HUDEP-2 (cell line): Measurements from ENCODE around the gene PPP6R1.

Source experiments
- DNase-seq, 76 experiments: peaks; one replicate each; lab custom pipeline; 2025; ENCODE audit not compliant: unreplicated experiment in 76 of 76; lab: John Stamatoyannopoulos, UW

The PPP6R1 gene

GRCh38 chr19:55246462-55247451, 12.1 kb downstream of the PPP6R1 start:
- no peak for DNase-seq

GRCh38 chr19:55245236-55245904, 13.4 kb downstream of the PPP6R1 start:
- no peak for DNase-seq

GRCh38 chr19:55244004-55244680, 14.7 kb downstream of the PPP6R1 start:
- no peak for DNase-seq

GRCh38 chr19:55242517-55242916, 16.3 kb downstream of the PPP6R1 start:
- DNase-seq = no peak

- no peak for DNase-seq
These were observed 16.8 kb downstream of the PPP6R1 start for GRCh38 chr19:55241935-55242464.

GRCh38 chr19:55241143-55241934, 17.5 kb downstream of the PPP6R1 start:
- DNase-seq = no peak

GRCh38 chr19:55240713-55241020, 18.1 kb downstream of the PPP6R1 start:
- DNase-seq = no peak

- DNase-seq = no peak
These were observed 19.8 kb downstream of the PPP6R1 start for GRCh38 chr19:55239004-55239403.

GRCh38 chr19:55238030-55238429, 20.8 kb downstream of the PPP6R1 start:
- DNase-seq = no peak

GRCh38 chr19:55232986-55233385, 25.8 kb downstream of the PPP6R1 start:
- DNase-seq = no peak

- no peak for DNase-seq
These were observed 26.6 kb downstream of the PPP6R1 start for GRCh38 chr19:55232286-55232602.

GRCh38 chr19:55231391-55232285, 27.2 kb downstream of the PPP6R1 start:
- DNase-seq = no peak

- DNase-seq = no peak
These were observed 28.0 kb downstream of the PPP6R1 start for GRCh38 chr19:55230780-55231179.

GRCh38 chr19:55230329-55230728, 28.5 kb downstream of the PPP6R1 start:
- no peak for DNase-seq

- no peak for DNase-seq
These were observed 29.0 kb downstream of the PPP6R1 start for GRCh38 chr19:55229789-55230182.

- DNase-seq = peak in 1 of 76 experiments; percentile 52
These were observed 29.6 kb downstream of the PPP6R1 start for GRCh38 chr19:55229145-55229788.

- peak in 75 of 76 experiments; percentile 70 to 99 (median 95) for DNase-seq
These were observed 30.3 kb downstream of the PPP6R1 start, which contains the start of gene TMEM86B for GRCh38 chr19:55228403-55229031. TMEM86B (minus strand) TSS chr19:55228763; CDS start chr19:55228741, 22 bp downstream.

GRCh38 chr19:55228015-55228391, 30.8 kb downstream of the PPP6R1 start:
- DNase-seq = no peak
